ENCODE results near the gene THADA. TPM values are rescaled to one million over a fixed set of nuclear protein-coding genes. Genes with fewer than 3 reads are reported as not detected.

Gene THADA
- total RNA-seq, 1 donor from 2014 or later: 41.2 TPM

- no peak for TF ChIP-seq CTCF (IDR thresholded peaks at IDR 0.05)
- Histone ChIP-seq H3K4me1 (peaks cover 9% of the 10 kb centered on the region), H3K27me3 (ENCODE audit: low read depth) (no peaks in the 10 kb centered on the region), H3K27ac (no peak overlapping the region), H3K36me3 (peaks cover 17% of the 10 kb centered on the region), H3K4me3 (no peak overlapping the region), H3K9me3 (no peaks in the 10 kb centered on the region)
- ATAC-seq (no peak), DNase-seq (no peak)
- intact Hi-C loops (cut with DNase I): no loop called here
Measured at GRCh38 chr2:43511199-43511598, 84.6 kb downstream of the THADA start.

DNA sequence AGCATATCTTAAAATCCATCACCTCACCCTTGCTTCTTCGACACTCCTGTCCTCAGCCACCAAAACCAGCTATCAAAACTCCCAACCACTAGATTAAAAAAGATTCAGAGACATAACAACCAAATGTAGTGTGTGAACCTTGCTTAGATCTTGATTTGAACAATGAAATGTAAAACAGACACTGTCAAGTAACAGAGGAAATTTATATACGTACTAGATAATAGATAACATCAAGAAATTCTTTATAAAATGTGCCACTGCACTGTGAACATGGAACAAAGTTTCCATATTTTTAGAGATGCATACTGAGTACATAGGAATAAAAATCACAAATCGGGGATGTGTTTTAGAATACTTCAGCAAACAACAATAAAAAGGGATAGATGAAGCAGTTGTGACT, 86.0 kb downstream of the THADA start:
- no peak for ATAC-seq
- intact Hi-C loops (cut with DNase I): no loop called here
- no peaks in the 10 kb centered on the region for H3K4me1 ChIP-seq
- H3K36me3 ChIP-seq: peaks cover 26% of the 10 kb centered on the region
- no peak for TF ChIP-seq CTCF (IDR thresholded peaks at IDR 0.05)
- H3K4me3 ChIP-seq: no peak overlapping the region
- DNase-seq: no peak
- no peaks in the 10 kb centered on the region for H3K9me3 ChIP-seq
- H3K27ac ChIP-seq: no peak overlapping the region
- H3K27me3 ChIP-seq (ENCODE audit: low read depth): no peaks in the 10 kb centered on the region

GRCh38 chr2:43508209-43508608, 87.6 kb downstream of the THADA start:
- ATAC-seq (no peak), DNase-seq (no peak)
- Histone ChIP-seq H3K4me1 (no peaks in the 10 kb centered on the region), H3K36me3 (peaks cover 38% of the 10 kb centered on the region), H3K27me3 (ENCODE audit: low read depth) (no peaks in the 10 kb centered on the region), H3K27ac (no peak overlapping the region), H3K9me3 (no peaks in the 10 kb centered on the region), H3K4me3 (no peak overlapping the region)
- intact Hi-C loops (cut with DNase I): no loop called here
- TF ChIP-seq CTCF (IDR thresholded peaks at IDR 0.05): no peak

DNA sequence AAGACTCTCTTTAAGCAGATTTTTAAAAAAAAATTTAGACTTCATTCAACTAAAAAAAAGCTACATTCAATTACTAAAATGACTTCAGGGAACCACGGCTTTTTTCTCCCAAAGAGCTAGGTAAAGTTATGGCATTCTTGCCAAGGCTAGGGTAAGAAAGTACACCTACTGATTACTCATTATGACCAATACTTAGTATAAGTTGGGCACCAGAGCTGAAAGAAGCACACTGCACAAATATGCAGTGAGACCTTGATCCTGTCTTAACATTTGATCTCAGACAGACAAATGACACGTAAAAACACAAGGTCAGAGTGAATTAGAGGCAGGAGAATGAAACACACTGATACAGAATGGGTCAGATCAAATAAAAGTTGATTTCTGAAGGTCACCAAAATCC, 88.7 kb downstream of the THADA start:
- H3K27ac ChIP-seq: no peak overlapping the region
- DNase-seq: no peak

GRCh38 chr2:43495727-43496126, 100.1 kb downstream of the THADA start:
- H3K27ac ChIP-seq: no peak overlapping the region
- H3K9me3 ChIP-seq: no peaks in the 10 kb centered on the region
- TF ChIP-seq CTCF (IDR thresholded peaks at IDR 0.05): no peak
- peaks cover 14% of the 10 kb centered on the region for H3K36me3 ChIP-seq
- intact Hi-C loops (cut with DNase I): no loop called here
- H3K27me3 ChIP-seq (ENCODE audit: low read depth): no peaks in the 10 kb centered on the region
- peaks cover 6% of the 10 kb centered on the region for H3K4me1 ChIP-seq
- ATAC-seq (peak; percentile 41 to 90), DNase-seq (no peak)
- H3K4me3 ChIP-seq: no peak overlapping the region

More for the DNA sequence above, 88.7 kb downstream of the THADA start:
- intact Hi-C loops (cut with DNase I): no loop called here
- TF ChIP-seq CTCF (IDR thresholded peaks at IDR 0.05): no peak
- no peaks in the 10 kb centered on the region for H3K4me1 ChIP-seq
- H3K27me3 ChIP-seq (ENCODE audit: low read depth): no peaks in the 10 kb centered on the region
- no peak overlapping the region for H3K4me3 ChIP-seq
- ATAC-seq: no peak
- peaks cover 38% of the 10 kb centered on the region for H3K36me3 ChIP-seq
- no peaks in the 10 kb centered on the region for H3K9me3 ChIP-seq

DNA sequence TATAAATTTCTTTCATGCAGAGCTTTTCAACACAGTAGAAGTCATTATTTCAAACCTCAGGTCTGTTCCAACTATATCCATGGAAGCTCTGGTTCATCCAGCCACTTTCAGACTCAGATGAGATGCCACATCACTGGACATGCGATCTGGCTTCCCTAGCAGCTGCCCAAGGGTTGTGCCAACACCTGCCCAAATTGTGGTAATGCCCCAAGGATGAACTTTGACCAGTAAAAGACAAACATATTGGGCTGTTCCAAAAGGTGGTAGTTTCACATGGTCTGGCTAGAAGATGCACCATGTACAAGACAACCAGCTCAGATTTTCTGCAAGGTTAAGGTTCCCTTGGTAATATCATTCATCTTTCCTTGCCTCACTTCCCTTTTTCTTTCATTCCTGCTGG, 101.9 kb downstream of the THADA start:
- Histone ChIP-seq H3K36me3 (peaks cover 14% of the 10 kb centered on the region), H3K27ac (no peak overlapping the region), H3K27me3 (ENCODE audit: low read depth) (no peaks in the 10 kb centered on the region), H3K4me3 (no peak overlapping the region), H3K4me1 (peaks cover 6% of the 10 kb centered on the region), H3K9me3 (no peaks in the 10 kb centered on the region)
- ATAC-seq (no peak), DNase-seq (no peak)
- intact Hi-C loops (cut with DNase I): no loop called here
- TF ChIP-seq CTCF (IDR thresholded peaks at IDR 0.05): no peak
